Activated CD8-positive, alpha-beta memory T cell treated with anti-CD3 and anti-CD28 coated beads for 48 hours (primary cell): ENCODE data around the gene MTRFR.
"Not testable (repeated sequence)": the region's sequence is repeated elsewhere in the genome, so short reads cannot be mapped to it uniquely, and the experiment has no call there.

ENCODE experiments used
- DNase-seq, 3 experiments: peaks; one replicate each; pipeline ENCODE4 v3.0.0-alpha.2; 2020; ENCODE audit warnings: low read depth in 2 of 3, low spot score in 2 of 3

MTRFR gene

GRCh38 chr12:123232807-123233504, at the start of gene MTRFR, which contains the start of gene MPHOSPH9:
Gene MTRFR, plus strand, starts transcription at chr12:123233436. Its CDS starts 20,239 bp downstream, at chr12:123253675.
Gene MPHOSPH9, minus strand, starts transcription at chr12:123233141. Its CDS starts 2,777 bp downstream, at chr12:123230364.
- peak; percentile 90 to 97 (median 95) for DNase-seq

DNA sequence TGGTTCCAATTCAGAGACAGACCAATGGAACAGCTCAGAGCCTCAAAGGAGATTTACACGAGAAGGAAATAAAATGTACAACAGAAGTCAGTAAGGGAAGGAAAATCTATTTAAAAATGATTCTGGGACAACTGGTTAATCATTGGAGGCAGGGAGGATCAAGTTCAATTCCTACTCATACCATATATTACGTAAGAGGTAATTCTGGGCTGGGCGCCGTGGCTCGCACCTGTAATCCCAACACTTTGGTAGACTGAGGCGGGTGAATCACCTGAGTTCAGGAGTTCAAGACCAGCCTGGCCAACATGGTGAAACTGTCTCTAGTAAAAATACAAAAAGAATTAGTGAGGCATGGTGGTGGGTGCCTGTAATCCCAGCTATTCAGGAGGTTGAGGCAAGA, 45.6 kb upstream of the MTRFR start:
- DNase-seq = no peak

DNA sequence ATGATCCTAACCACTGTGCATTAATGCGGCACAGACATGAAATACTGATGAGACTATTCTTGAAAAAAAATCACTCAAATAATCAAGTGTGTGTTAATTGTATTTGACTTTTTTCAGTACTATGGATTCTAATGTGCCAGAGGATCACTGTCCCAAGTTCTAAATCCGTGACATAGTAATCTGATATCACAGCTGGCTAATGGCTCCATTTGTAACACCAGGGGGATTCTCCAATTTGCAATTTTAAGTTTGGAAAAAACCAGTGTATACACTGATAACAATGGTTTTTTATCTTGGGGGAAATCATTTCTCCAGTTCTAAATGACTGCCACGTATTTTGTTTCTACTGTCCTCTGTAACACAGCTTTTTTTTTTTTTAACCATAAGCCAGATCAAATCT, 33.3 kb upstream of the MTRFR start:
- no peak for DNase-seq

DNA sequence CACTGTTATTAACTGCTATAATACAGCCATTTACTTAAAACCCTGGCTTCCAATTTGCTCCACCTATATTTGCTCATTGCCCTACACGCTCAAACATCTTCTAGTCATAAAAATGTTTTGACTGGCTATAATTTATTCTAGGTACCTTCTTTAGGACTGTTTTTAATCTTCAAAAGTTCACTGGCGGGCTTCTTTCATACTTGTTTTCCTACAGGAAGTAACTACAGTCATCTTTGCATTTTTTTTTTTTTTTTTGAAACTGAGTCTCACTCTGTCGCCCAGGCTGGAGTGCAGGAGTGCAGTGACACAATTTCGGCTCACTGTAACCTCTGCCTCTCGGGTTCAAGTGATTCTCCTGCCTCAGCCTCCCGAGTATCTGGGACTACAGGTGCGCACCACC, 32.8 kb upstream of the MTRFR start:
- no peak for DNase-seq

DNA sequence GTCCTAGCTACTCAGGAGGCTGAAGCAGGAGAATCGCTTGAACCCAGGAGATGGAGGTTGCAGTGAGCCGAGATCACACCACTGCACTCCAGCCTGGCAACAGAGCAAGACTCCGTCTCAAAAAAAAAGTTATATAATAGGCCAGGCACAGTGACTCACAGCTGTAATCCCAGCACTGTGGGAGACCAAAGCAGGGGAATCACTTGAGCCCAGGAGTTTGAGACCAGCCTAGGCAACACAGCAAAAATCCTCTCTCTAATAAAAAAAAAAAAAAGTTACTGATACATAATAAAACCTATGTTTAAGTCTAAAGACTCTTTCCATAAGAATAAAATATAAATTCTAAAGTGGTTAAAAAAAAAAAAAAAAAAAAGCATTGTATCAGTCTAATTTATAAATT, 26.4 kb upstream of the MTRFR start:
- DNase-seq = not testable (repeated sequence)

DNA sequence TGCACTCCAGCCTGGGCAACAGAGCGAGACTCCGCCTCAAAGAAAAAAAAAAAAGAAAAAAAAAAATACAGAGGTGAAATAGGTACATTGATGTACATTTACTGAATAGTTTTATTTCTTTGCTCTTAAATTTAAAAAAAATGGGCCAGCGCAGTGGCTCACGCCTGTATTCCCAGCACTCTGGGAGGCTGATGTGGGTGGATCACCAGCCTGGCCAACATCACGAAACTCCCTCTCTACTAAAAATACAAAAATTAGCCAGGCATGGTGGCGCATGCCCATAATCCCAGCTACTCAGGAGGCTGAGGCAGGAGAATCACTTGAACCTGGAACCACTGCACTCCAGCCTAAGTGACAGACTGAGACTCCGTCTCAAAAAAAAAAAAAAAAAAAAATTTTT, 25.4 kb upstream of the MTRFR start:
- DNase-seq = not testable (repeated sequence)

DNA sequence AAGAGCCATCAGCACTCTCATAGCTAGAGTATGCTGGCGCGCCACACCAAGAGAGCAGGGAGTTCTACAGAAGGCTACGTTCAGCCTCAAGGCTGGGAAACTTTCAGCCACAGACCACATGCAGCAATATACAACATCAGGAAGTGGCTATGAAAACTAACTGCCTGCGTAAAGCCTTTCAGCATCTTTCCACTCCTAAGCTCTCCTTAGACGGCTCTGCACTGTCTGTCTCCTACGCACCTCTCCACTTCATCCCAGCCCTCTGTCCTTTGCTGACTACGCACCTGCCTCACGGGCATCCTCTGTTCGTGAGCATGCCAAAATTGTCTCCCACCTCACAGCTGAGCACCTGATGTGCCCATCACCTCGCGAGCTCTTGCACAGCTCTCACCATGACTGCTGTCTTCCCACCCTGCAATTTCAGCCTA, 10.0 kb upstream of the MTRFR start:
- peak in 1 of 3 experiments; percentile 28 for DNase-seq

DNA sequence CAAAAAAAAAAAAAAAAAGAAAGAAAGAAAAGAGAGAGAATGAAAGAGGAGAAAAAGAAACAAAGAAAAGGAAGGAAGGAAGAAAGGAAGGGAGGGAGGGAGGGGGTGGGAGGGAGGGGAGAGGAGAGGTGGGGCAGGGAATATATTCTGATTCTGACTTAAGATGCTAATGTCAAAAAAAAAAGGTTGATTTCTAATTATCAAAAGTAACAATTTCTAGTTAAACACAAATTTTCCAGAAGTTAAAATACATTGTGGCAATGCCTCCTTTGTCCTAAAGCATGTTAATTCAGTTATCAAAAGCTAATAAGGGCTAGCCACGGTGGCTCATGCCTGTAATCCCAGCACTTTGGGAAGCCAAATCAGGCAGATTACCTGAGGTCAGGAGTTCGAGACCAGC, 7.8 kb upstream of the MTRFR start:
- no peak for DNase-seq

DNA sequence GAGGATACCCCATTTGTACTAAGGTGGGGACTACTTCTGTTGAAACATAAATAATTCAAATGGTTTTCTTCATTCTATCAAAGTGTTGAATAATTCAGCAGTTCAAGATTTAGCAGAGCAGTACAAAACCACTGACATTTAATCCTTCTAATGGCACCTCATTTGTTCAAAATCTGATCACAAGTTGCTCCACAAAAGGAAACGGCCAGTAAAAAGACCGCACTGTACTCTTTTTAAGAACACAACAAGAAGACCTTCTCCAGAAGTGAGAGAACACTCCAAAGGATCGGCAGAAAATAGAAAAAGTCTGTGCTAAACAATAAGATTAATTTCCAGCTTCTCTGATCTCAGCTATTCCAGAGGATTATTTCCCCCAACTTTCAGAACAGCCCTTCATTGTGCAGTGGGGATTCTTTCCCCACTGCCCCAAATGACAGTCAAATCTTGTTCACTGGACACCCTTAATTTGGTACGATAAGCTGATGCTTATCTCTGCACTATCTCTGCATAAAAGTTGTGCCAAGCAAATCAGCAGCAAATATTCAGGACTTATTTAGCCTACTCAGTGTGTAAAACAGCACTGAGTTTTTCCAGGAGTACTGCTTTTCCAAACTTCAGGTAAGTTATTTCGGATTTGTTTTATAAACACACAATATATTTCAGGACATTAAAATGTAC, 5.5 kb upstream of the MTRFR start:
- DNase-seq = no peak

DNA sequence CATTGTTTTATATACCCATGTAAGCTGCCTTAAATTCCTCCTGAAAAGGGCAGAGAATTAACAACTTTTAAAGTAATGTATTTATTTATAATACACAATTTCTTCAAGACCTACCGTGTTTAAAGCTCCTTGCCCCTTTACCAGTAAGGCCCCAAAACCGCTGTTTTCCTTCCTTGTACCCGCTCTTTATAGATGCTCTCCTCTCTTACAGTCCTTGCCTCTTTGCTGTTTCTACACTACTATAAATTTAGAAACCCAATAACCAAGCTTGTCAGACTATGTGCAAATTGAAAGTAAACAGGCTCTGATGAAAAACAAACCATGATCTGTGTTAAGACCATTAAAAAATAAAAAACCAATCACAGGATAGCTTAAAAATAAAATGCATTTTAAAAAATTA, 4.2 kb upstream of the MTRFR start:
- no peak for DNase-seq

DNA sequence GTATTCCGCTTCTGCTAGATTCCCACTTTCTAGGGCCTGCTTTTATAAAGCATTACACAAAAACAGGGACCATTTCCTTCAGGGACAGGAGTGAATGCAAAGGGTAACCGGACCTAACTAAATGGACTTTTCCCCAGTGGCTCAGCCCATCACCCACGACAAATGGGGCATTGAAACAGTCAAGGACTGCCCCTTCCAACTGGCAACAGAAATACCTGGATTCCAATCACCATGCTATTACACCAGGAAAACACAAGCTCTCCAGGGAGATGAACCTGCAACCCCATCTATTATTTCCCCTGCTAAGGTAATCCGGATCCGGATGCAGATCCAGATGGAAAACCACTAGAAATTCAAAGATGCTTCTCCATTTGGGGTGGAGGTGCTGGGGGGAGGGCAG, 1.3 kb upstream of the MTRFR start:
- no peak for DNase-seq

DNA sequence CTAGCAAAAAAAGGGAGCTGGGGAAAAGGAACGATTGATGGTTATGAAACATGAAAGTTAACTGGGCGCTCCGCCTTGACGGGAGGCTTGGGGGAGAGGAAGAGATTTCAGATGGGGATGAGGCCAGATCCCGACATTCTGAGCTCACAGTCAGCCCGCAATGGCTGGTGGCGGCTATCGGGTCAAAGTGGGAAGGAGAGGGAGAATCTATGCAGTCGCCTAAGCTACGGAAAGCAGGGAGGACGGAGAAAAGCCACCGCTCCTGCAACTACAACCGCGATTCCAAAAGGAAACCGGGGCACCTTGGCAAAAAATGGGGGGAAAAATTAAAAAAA, 797 bp upstream of the MTRFR start:
- no peak for DNase-seq

- DNase-seq = no peak
These were observed 471 bp downstream of the MTRFR start for GRCh38 chr12:123233505-123234308.

GRCh38 chr12:123237646-123238329, 4.6 kb downstream of the MTRFR start:
- DNase-seq = peak in 1 of 3 experiments; percentile 37

DNA sequence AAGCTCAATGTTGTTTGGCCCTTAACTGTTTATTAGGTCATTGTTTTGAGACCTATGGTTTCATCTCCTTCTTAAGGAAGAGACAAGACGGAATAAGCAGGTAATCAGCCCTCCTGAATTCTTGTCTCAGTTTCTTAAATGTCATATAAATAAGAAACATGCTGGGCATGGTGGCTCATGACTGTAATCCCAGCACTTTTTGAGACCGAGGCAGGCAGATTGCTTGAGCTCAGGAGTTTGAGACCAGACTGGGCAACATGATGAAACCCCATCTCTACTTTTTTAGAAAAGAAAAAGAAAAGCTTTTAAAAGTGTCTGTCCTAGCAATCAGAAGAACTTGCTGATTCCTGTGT, 5.1 kb downstream of the MTRFR start:
- no peak for DNase-seq

DNA sequence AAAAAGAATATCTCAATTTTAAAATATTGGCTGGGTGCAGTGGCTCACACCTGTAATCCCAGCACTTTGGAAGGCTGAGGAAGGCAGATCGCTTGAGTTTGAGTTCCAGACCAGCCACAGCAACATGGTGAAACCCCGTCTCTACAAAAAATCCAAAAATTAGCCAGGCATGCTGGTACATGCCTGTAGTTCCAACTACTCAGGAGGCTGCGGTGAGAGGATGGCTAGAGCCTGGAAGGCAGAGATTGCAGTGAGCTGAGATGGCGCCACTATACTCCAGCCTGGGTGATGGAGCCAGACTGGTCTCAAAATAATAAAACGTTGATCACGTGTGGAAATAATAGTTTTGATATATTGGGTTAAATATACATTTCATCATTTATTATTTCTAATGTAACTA, 5.7 kb downstream of the MTRFR start:
- DNase-seq = no peak

DNA sequence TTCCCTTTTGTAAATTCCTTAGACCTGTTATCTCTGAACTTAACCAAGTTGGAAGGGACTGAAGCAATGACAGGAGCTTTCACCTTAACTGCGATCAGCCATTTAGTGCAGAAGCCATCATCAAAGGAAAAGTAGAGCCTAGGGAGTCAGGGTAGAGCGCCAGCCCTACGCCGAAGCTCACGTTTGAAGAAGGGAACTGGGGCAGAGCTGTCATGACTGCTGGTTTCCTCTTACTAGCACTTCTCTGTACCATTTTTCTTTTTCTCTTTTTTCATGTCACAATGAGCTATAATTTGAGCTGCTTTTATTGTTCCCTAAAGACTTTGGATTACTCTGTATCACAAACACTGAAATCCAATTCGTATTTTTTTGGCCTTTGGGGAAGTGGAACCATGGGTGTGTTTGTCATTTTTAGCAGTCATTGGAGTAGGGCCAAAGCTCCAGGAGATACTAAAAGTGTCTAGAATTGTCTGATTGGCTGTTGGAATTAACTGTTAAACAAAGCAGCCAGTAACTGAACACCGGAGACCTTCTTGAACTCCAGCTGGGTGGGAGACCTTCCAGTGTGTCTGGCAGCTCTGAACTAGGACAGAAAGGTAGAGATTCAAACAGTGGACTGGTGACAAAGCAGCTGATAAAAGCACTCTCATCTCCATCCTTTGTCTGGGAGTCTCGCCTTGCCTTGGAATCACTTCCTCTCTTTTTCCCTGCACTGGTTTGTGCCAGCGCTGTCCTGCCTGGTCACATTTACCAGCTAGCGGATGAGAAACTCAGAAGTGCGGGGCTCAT, 9.1 kb downstream of the MTRFR start:
- DNase-seq = no peak

DNA sequence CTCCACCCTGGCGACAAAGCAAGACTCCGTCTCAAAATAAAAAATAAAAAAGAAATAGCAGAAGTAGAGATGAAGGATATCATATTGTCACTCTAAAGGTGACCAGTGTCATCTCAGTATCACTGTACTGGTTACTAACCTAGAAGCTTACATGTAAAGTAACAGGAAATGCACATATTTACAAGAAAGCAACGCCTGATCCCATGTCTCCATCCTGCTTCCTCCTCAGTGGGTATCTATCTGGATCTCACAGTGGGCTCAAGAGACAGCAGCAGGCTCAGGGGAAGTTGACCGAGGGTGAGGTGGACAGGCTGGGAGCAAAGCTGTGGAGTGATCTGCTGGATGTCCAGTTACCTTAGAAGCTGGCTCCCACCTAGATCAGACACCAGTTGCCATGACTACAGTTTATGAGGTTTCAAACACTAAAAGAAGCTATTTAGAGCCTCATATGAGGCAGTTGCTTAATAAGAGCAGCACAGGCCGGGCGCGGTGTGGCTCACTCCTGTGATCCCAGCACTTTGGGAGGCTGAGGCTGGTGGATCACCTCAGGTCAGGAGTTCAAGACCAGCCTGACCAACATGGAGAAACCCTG, 10.5 kb downstream of the MTRFR start:
- no peak for DNase-seq

DNA sequence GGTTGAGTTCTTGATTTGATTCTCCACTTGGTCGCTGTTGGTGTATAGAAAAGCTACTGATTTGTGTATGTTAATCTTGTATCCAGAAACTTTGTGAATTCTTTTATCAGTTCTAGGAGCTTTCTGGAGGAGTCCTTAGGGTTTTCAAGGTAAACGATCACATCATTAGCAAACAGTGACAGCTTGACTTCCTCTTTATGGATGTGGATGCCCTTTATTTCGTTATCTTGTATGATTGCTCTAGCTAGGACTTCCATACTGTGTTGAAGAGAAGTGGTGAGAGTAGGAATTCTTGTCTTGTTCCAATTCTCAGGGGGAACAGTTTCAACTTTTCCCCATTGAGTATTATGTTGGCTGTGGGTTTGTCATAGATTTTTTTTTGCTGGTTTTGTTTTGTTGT, 12.4 kb downstream of the MTRFR start:
- no peak for DNase-seq

DNA sequence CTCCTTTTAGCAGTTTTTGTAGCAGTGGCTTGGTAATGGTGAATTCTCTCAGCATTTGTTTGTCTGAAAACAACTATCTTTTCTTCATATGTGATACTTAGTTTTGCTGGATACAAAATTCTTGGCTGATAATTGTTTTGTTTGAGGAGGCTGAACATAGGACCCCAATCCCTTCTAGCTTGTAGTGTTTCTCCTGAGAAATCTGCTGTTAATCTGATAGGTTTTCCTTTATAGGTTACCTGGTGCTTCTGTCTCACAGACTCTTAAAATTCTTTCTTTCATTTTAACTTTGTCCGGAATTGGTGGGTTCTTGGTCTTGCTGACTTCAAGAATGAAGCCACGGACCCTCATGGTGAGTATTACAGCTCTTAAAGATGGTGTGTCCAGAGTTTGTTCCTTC, 14.9 kb downstream of the MTRFR start:
- DNase-seq = not testable (repeated sequence)
